ENCODE results near the gene ARL15.

DNA sequence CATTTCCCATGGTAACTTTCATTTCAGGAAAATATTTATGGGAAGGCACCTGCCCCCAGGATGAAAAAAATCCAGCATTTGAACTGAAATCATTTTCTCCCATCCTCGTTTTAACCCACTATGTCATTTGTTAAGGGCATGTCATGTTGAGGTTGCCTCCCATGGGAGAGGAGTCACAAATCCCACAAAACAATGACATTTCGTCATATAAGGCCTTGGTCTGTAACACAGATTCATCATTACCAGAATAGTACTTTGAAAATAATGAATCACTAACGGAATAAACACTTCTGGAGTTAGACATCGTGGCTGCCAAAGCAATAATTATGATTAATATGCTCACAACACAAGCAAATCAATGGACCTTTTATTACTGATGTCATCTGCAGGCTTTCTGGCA lies 475.9 kb downstream of the ARL15 start:
- TF ChIP-seq, protein P1, sequence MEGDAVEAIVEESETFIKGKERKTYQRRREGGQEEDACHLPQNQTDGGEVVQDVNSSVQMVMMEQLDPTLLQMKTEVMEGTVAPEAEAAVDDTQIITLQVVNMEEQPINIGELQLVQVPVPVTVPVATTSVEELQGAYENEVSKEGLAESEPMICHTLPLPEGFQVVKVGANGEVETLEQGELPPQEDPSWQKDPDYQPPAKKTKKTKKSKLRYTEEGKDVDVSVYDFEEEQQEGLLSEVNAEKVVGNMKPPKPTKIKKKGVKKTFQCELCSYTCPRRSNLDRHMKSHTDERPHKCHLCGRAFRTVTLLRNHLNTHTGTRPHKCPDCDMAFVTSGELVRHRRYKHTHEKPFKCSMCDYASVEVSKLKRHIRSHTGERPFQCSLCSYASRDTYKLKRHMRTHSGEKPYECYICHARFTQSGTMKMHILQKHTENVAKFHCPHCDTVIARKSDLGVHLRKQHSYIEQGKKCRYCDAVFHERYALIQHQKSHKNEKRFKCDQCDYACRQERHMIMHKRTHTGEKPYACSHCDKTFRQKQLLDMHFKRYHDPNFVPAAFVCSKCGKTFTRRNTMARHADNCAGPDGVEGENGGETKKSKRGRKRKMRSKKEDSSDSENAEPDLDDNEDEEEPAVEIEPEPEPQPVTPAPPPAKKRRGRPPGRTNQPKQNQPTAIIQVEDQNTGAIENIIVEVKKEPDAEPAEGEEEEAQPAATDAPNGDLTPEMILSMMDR (IDR thresholded peaks at IDR 0.05): no peak
- TF ChIP-seq POLR2A (IDR thresholded peaks at IDR 0.05) (no peak), EP300 (IDR thresholded peaks at IDR 0.05) (no peak)
